OCI-M2 (cell line): ENCODE data around the gene ASTL.
"Not testable (repeated sequence)": the region's sequence is repeated elsewhere in the genome, so short reads cannot be mapped to it uniquely, and the experiment has no call there.

Source experiments
- DNase-seq: peaks from one replicate; lab custom pipeline; 2025; ENCODE audit not compliant: unreplicated experiment; lab: John Stamatoyannopoulos, UW

ASTL gene

DNA sequence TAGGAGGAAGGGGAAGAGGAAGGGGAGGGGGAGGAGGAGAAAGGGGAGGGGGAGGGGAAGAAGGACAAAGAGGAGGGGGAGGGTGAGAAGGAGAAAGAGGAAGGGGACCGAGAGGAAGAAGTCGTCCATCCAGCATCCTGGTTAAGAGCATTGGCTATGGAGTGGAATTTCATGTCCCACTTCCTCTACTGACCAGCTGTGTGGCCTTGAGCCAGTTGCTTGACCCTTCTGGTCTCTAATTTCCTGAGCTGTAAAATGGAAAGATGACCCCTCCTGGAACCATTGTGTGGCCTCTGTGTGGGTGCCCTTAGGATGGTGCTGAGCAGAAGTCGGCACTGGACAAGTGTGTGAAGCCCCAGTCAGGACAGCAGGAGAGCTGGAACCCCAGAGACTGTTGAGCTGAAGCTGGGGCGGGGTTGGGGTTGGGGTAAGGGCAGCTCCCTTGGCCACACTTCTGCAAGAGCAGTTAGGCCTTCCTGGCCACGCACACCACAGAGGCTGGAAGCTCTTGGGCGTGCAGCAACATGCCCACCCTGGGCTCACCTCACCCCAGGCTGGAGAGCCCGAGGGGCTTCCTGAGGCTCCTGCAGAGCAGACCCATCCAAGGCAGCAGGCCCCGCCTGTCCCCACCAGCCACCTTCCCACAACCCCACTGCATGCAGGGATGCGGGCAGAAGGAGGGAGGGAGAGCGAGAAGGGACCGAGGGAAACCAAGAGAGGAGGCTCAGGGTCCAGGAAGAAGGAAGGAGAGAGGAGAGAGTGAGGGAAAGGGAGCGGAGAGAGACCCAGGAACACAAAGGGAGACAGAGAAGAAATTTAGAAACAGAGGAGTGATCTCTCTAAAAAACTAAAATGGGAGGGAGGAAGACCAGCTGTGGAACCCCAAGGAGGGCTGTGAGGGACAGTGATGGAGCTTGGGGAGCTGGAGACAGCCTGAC lies 38.2 kb downstream of the ASTL start:
- no peak for DNase-seq

- no peak for DNase-seq
Observed at GRCh38 chr2:96098900-96099590, 39.3 kb downstream of the ASTL start.

GRCh38 chr2:96097951-96098823 lies 40.1 kb downstream of the ASTL start:
- no peak for DNase-seq

GRCh38 chr2:96097441-96097840 lies 40.9 kb downstream of the ASTL start:
- DNase-seq: no peak

GRCh38 chr2:96095116-96095636 lies 43.1 kb downstream of the ASTL start:
- no peak for DNase-seq

DNA sequence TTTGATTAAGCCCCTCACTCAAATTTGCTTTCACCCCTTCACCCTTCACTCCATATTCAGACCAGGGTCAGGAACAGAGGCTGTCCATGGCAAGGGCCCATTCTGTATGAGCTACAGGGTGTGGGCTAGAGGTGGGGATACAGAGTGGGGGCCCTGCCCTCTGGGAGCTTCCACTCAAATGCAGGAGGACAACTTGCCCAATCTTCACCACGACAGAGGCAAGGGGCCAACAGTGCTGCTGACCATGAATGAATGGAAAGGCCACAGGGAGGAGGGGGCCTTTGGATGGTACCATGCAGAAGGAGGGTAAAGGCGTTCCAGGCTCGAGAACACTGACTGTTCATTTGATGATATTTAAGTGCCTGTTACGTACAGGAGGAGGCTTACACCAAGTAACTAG lies 44.8 kb downstream of the ASTL start:
- DNase-seq: no peak

DNA sequence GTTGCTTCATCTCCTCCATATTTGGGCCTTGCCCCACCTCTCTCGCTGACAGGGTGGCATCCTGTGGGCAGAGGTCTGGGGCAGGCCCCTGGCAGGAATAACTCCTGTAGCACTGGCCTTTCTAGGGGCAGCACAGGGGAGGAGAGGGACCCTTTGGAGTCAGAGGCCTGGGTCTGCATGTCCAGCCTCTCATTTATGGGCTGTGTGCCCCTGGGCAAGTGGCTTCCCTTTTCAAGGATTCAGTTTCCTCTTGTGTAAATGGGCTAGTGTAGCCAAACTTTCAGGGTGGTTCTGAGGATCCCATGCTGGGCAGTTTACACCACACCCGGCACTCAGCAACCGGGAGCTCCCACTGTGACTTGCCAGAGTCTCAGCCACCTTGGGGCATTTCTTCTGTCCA lies 45.4 kb downstream of the ASTL start:
- DNase-seq: no peak

DNA sequence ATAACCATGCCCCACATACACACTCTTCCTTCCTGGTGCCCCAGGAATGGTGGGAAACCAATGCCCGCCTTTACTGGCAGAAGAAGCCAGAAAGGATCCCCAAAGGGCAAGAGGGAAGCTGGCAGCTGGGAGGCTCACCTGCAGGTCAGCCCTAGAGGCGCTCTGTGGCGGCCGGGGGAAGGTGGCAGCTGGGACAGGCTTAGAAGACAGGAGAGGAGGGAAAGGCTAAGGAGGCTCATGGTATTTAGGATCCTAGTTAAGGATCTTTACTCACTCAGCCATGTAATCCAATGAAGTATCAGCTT lies 45.8 kb downstream of the ASTL start:
- no peak for DNase-seq

- DNase-seq: no peak
Observed at GRCh38 chr2:96091711-96092572, 46.4 kb downstream of the ASTL start.

DNA sequence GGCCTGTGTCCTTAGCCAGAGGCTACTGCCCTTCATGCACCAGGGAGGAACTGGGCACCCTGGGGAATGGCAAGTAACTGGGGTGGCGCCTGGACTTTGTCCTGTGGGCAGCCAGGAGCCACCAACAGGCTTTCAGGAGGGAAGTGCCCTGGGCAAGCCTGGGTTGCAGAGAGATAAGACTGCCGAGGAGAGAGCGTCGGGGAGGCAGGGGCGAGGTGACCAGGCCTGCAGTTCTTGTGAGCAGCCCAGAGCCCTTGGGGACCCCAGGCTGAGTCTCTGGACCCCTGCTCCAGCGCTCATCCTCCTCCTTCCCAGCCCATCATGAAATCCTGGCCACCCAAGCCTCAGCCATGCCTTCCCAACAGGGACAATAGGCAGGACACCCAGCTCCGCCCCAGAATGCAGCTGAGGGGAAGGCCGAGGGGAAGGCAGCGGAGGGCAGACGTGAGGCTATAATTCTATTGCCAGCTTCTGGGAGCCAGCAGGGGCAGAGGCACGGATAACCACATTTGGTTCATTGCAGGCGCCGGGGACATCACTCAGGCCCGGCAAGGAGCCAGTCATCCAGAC lies 47.1 kb downstream of the ASTL start:
- no peak for DNase-seq

GRCh38 chr2:96090196-96090926 lies 47.9 kb downstream of the ASTL start:
- DNase-seq: no peak

DNA sequence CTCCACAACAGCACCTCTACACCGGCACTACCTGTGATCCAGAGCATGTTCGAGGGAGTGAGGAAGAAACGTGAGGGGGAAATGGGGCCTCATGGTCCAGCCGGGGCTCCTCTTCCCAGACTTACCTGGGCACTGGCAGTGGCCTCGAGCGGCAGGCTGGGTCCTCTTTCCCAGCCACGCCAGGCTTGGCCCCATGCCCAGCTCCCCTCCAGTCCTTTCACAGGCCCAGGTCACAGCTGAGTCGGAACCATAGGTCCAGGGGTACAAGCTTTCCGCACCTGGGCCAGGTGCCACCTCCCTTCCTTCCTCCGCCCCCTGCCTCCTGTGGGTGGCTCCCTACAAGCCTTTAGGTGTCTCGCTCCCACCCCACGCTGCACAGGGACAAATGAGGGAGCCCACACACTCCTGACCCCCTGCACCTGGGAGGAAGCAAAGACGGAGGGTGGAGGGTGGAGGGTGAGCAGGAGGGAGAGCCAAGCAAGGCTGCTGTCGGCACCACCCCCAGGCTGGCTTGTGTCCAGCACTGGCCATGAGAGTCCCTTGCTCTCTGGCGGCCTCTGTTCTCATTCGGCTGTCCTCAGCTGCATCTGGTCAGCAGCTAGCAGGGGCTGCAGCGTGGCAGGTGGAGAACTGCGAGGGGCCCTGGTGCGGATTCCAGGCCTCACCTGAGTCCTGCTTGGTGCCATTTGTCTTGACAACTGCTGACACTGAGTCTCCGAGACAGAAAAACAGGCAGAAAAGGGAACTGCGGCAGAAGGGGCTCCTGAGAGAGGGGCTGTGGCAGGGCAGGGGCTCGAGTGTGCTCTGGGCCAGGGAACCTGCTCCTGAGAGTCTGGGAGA lies 48.7 kb downstream of the ASTL start:
- DNase-seq: no peak

DNA sequence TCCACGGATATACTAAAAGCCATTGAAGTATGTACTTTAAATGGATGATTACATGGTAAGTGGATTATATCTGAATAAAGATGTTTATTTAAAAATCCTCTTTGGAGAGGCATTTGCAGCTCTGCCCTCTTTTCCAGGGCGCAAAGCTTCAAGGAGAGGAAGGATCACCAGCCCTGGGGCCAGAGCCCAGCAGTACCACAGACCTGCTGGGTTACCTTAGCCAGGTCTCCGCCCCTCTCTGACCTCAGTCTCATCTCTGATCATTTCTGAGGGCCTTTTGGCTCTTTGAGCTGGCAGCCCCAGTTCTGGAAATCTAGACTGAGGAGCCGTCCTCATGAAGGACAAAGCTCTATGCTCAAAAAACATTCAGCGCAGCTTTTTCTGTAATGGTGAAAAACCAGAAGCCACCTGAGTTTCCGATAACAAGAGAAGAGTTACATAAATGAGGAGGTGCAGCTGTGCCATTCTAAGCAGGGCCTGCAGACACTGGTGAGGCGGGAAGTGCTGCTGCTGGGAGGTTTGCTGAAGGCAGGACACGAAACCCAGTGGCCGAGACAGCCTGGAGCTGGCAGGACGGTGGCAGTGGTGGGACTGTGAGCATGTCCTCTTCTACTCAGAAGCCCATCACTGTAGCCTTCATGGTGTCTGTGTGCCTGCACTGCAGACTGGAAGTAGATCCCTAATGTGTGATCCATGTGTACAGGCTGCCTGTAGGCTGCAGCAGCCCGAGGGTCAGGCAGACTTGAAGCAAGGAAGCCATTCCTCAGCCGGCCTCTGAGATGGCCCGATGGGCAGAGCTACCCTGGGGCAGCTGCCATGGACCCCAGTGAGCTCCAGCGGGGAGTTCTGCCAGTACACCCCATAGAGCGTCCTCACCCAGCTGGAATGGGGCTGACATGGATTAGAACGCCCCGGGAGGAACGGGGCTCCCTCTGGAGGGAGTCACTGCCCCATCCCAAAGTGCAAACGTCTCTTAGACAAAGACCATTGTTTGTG lies 49.7 kb downstream of the ASTL start:
- DNase-seq: no peak

- DNase-seq: no peak
Observed at GRCh38 chr2:96087130-96087529, 51.2 kb downstream of the ASTL start.

GRCh38 chr2:96085541-96086355 lies 52.6 kb downstream of the ASTL start:
- DNase-seq: no peak

DNA sequence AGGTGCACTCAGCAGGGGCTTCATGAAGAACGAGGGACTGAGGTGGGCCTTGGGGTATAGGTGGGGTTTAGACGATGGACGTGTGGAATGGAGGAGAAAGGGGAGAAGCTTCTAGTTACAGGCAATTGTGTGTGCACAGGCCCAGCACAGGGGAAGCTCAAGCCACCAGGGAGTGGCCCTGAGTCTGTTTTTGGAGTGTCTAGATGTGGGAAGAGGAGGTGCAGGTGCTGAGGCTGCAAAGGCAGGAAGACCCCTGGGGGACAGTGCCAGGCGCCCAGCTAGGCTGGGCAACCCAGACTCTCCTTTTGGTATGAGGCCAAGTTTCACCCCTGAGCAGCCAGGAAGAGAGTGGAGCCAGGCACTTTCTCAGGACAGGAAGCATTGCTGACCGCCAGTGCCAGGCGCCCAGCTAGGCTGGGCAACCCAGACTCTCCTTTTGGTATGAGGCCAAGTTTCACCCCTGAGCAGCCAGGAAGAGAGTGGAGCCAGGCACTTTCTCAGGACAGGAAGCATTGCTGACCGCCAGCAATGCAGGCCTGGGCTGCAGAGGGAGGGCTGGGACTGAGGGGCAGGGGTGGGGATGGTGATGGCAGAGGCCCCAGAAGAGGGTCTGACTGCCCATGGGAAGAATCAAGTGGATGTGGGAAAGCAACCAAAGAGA lies 53.3 kb downstream of the ASTL start:
- not testable (repeated sequence) for DNase-seq
